Lung microvascular endothelial cell (primary cell): ENCODE results near the gene USP24. TPM values are rescaled to one million over a fixed set of nuclear protein-coding genes. Genes with fewer than 3 reads are reported as not detected.
"Not testable (repeated sequence)": the region's sequence is repeated elsewhere in the genome, so short reads cannot be mapped to it uniquely, and the experiment has no call there.

Experiments used
- DNase-seq, 2 donors: peaks; one replicate each; pipeline versions ENCODE4 v3.0.0 to v3.0.0-alpha.2; 2010; ENCODE audit warnings: low read depth in 2 of 2
- total RNA-seq: library from RNA; depleted of rRNA; stranded (reverse); fragments of >200 nt; gene quantifications from 2 replicates; pipeline ENCODE4 v1.2.1, GENCODE V29; 2014

The USP24 gene
- total RNA-seq, 1 donor from 2014 or later = 52.0 TPM

- no peak for DNase-seq
Observed at GRCh38 chr1:55197099-55197498, 18.1 kb downstream of the USP24 start.

- DNase-seq = peak in 1 of 2 donors; percentile 39
Observed at GRCh38 chr1:55196433-55197035, 18.6 kb downstream of the USP24 start.

GRCh38 chr1:55195521-55196233, 19.5 kb downstream of the USP24 start:
- no peak for DNase-seq

- no peak for DNase-seq
Observed at GRCh38 chr1:55194851-55195250, 20.3 kb downstream of the USP24 start.

- DNase-seq = no peak
Observed at GRCh38 chr1:55192093-55192492, 23.1 kb downstream of the USP24 start.

GRCh38 chr1:55191219-55191952, 23.8 kb downstream of the USP24 start:
- not testable (repeated sequence) for DNase-seq

GRCh38 chr1:55190109-55190508, 25.1 kb downstream of the USP24 start:
- no peak for DNase-seq

GRCh38 chr1:55188909-55189308, 26.3 kb downstream of the USP24 start:
- peak in 1 of 2 donors; percentile 74 for DNase-seq

GRCh38 chr1:55185832-55186231, 29.3 kb downstream of the USP24 start:
- DNase-seq = no peak

- DNase-seq = no peak
Observed at GRCh38 chr1:55184859-55185258, 30.3 kb downstream of the USP24 start.

GRCh38 chr1:55181666-55182065, 33.5 kb downstream of the USP24 start:
- no peak for DNase-seq

GRCh38 chr1:55180075-55180670, 35.0 kb downstream of the USP24 start:
- no peak for DNase-seq

- no peak for DNase-seq
Observed at GRCh38 chr1:55179177-55179835, 35.9 kb downstream of the USP24 start.

GRCh38 chr1:55172687-55173086, 42.5 kb downstream of the USP24 start:
- DNase-seq = no peak

- DNase-seq = no peak
Observed at GRCh38 chr1:55172272-55172671, 42.9 kb downstream of the USP24 start.

GRCh38 chr1:55171694-55172093, 43.5 kb downstream of the USP24 start:
- DNase-seq = no peak

GRCh38 chr1:55170426-55170825, 44.7 kb downstream of the USP24 start:
- no peak for DNase-seq

- peak in 1 of 2 donors; percentile 51 for DNase-seq
Observed at GRCh38 chr1:55169126-55169525, 46.0 kb downstream of the USP24 start.

- no peak for DNase-seq
Observed at GRCh38 chr1:55168353-55168752, 46.8 kb downstream of the USP24 start.

- no peak for DNase-seq
Observed at GRCh38 chr1:55167224-55167871, 47.8 kb downstream of the USP24 start.

GRCh38 chr1:55164906-55165305, 50.3 kb downstream of the USP24 start:
- no peak for DNase-seq
